ENCODE data around the gene TNIK. TPM values are rescaled to one million over a fixed set of nuclear protein-coding genes. Genes with fewer than 3 reads are reported as not detected.

The TNIK gene
- total and polyA plus RNA-seq, 10 of the 15 experiments (the other 5 are each of a cell fraction or from before 2014, with no cell fraction given), result 13.9 to 74.3 (median 48.2) TPM

- ChIA-PET RAD21 (ENCODE audit: unreplicated experiment) (interaction anchor here (1.1 to 7.2 kb wide), 12 partner anchors 14 to 92 kb away, joined by 3 to 97 read pairs (median 4); no protein-coding TSS in a partner anchor), POLR2A (interaction anchor here (1.2 to 2.1 kb wide), 2 partner anchors 9 to 35 kb away, joined by 4 to 5 read pairs; no protein-coding TSS in a partner anchor), SMC1A (ENCODE audit: uncharacterized antibody, unreplicated experiment) (interaction anchor here (0.6 to 7.5 kb wide), 20 partner anchors 9 to 165 kb away, joined by 3 to 89 read pairs (median 4); no protein-coding TSS in a partner anchor), CTCF (interaction anchor here (0.9 to 1.5 kb wide), 5 partner anchors 16 to 157 kb away, joined by 3 to 9 read pairs (median 4); no protein-coding TSS in a partner anchor)
- peaks cover 0 to 16% of the 10 kb centered on the region in 2 experiments; a peak in 2 of 4 replicates for H3K36me3 ChIP-seq (ENCODE audit: control insufficient read depth in 2 of 2, insufficient read depth in 2 of 2, low read length in 1 of 2)
- ATAC-seq (no peak), FAIRE-seq (no peak), DNase-seq (ENCODE audit: low read depth, low spot score) (no peak)
- no peak overlapping the region for H3K4me3 ChIP-seq
- in situ Hi-C loops (cut with MboI), result no loop called here
- H3K9ac ChIP-seq (ENCODE audit: control insufficient read depth, insufficient read depth, low read length), result no peak overlapping the region
- H3K27me3 ChIP-seq (replicated peaks in 1 of 2; ENCODE audit: control insufficient read depth in 2 of 2, insufficient read depth in 2 of 2, low read length in 1 of 2), result no peaks in the 10 kb centered on the region
- peak overlapping the region; percentile 56 for H3K27ac ChIP-seq (ENCODE audit: control insufficient read depth, insufficient read depth)
- no TSS peak for BruUV-seq (replicated peaks)
- no peaks in the 10 kb centered on the region for H4K20me1 ChIP-seq (ENCODE audit: control insufficient read depth, insufficient read depth)
- H3K9me3 ChIP-seq (replicated peaks; ENCODE audit: control insufficient read depth, insufficient read depth, low read length), result peaks cover 15% of the 10 kb centered on the region
- WGBS (ENCODE audit: insufficient coverage, insufficient replicate concordance, low lambda C conversion rate, missing lambda C conversion rate), result 50% methylated on average over 2 of the region's 2 CpGs
- intact Hi-C loops (cut with micrococcal nuclease; ENCODE audit: unreplicated experiment), result loop anchor here (5.0 to 10.0 kb wide), 2 partner anchors 158 to 220 kb away; no protein-coding TSS in a partner anchor
- peaks cover 60% of the 10 kb centered on the region for H3K4me1 ChIP-seq (ENCODE audit: control insufficient read depth, insufficient read depth, low read length)
- H2AFZ ChIP-seq (ENCODE audit: control insufficient read depth, low read depth, low read length), result no peak overlapping the region
- H3K4me2 ChIP-seq (ENCODE audit: control insufficient read depth, insufficient read depth), result peak overlapping the region; percentile 14; the same call in 1 of the 2 replicates
- peaks cover 91% of the 10 kb centered on the region for H3K79me2 ChIP-seq (ENCODE audit: control insufficient read depth, insufficient read depth, low read length)
- TF ChIP-seq NR2F1 (conservative IDR thresholded peaks at IDR 0.05), result 0 out of 2 replicates have a peak, but pooled peaks have one; percentile 48
- TF ChIP-seq STAT3 (IDR thresholded peaks at IDR 0.05; ENCODE audit: low read depth, low read length), result no peak
- no peak for TF ChIP-seq CBFB (IDR thresholded peaks at IDR 0.05; ENCODE audit: low read depth)
- no peak for TF ChIP-seq ZBTB4 (CRISPR knock-in tag; IDR thresholded peaks at IDR 0.05)
- TF ChIP-seq MTA2 (IDR thresholded peaks at IDR 0.05; ENCODE audit: low read depth), result no peak
- peak; percentile 77 for TF ChIP-seq ZNF384 (IDR thresholded peaks at IDR 0.05; ENCODE audit: borderline replicate concordance, low read depth, low read length)
- no peak for TF ChIP-seq ZBTB40 (IDR thresholded peaks at IDR 0.05; ENCODE audit: borderline replicate concordance)
- 0 out of 2 replicates have a peak, but pooled peaks have one; percentile 20 for TF ChIP-seq NFIC (IDR thresholded peaks at IDR 0.05; ENCODE audit: low read depth, low read length)
- no peak for TF ChIP-seq GATAD2B (conservative IDR thresholded peaks at IDR 0.05; ENCODE audit: low read depth)
- no peak for TF ChIP-seq NFYB (IDR thresholded peaks at IDR 0.05; ENCODE audit: insufficient read depth, low read depth, low read length)
- TF ChIP-seq CEBPZ (IDR thresholded peaks at IDR 0.05; ENCODE audit: low read depth, low read length), result no peak
- no peak for TF ChIP-seq YBX1 (IDR thresholded peaks at IDR 0.05)
Observed at GRCh38 chr3:171345107-171345843, 114.9 kb downstream of the TNIK start.

All from GM12878 (cell line).